Measurements from ENCODE around the gene ACAT1. TPM values are rescaled to one million over a fixed set of nuclear protein-coding genes. Genes with fewer than 3 reads are reported as not detected.

The ACAT1 gene
- total RNA-seq, result 27.2 to 33.2 TPM (median 32.2 TPM) in 3 replicates

DNA sequence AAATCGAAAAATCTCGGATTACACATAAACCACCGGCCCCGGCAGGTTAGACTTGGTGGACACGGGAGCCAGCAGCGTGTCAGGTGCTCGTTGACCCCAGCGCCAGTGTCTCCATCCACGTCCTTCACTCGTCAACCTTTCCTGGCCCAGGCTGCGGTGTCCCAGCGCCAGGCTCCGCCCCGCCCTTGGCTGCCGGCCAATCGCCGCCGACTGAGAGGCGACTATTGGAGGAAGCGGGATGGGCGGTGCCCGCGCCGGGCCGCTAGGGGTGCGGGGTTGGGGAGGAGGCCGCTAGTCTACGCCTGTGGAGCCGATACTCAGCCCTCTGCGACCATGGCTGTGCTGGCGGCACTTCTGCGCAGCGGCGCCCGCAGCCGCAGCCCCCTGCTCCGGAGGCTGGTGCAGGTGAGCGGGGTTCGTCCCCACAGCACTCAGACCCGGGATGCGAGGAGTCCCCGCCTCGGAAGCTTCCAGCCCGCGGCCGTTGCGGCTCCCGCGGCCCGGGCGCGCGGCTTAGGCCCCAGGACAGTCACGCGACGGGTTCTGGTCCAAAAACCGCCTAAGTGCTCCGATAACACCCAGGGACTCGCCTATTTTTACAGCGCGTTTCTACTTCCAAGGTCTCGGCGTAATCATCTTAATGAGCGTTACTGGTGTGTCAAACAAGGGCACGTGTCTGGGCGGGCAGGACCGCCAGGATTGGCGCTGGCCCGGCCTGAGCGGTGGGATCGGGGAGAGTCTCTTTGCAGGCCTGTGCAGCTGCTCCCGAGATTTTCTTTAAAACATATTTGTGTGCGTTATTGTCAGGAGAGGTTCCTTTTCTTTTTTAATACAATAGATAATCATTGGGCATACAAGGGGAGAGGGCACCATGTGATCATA, at the start of gene ACAT1:
ACAT1 (plus strand) TSS at position 294 of the 882 bp plus-strand sequence; CDS start at position 334, 40 bp downstream.
- peaks cover 3% of the 10 kb centered on the region for H3K9me3 Mint-ChIP-seq
- peaks cover 16% of the 10 kb centered on the region for H3K4me1 Mint-ChIP-seq
- H3K27me3 Mint-ChIP-seq (ENCODE audit: low read depth), result no peaks in the 10 kb centered on the region
- H3K4me3 Mint-ChIP-seq, result peak within 1 kb of the TSS; percentile 85
- TF ChIP-seq, protein P1, sequence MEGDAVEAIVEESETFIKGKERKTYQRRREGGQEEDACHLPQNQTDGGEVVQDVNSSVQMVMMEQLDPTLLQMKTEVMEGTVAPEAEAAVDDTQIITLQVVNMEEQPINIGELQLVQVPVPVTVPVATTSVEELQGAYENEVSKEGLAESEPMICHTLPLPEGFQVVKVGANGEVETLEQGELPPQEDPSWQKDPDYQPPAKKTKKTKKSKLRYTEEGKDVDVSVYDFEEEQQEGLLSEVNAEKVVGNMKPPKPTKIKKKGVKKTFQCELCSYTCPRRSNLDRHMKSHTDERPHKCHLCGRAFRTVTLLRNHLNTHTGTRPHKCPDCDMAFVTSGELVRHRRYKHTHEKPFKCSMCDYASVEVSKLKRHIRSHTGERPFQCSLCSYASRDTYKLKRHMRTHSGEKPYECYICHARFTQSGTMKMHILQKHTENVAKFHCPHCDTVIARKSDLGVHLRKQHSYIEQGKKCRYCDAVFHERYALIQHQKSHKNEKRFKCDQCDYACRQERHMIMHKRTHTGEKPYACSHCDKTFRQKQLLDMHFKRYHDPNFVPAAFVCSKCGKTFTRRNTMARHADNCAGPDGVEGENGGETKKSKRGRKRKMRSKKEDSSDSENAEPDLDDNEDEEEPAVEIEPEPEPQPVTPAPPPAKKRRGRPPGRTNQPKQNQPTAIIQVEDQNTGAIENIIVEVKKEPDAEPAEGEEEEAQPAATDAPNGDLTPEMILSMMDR (IDR thresholded peaks at IDR 0.05; ENCODE audit: unreplicated experiment), result peak; percentile 60
- peaks cover 6% of the 10 kb centered on the region for H3K36me3 Mint-ChIP-seq
- peak; percentile 93 to 97 for DNase-seq (ENCODE audit: low spot score in 2 of 2, unreplicated experiment in 2 of 2)
- H3K27ac Mint-ChIP-seq, result peak within 1 kb of the TSS; percentile 95

DNA sequence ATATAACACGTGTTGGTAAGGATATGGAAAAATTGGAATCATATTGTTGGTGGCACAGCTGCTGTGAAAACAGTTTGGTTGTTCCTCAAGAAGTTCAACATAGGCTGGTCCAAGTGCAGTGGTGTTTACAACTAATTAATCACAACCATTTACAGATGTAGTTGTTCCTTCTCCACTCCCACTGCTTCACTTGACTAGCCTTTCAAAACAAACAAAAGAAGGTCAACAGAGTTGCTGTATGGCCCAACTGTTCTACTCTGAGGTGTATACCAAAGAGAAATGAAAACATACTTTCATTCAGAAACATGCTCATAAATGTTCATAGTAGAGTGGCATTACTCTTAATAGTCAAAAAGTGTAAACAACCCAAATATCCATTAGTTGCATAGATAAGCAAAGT, 36.6 kb upstream of the ACAT1 start:
- TF ChIP-seq, protein P1 (IDR thresholded peaks at IDR 0.05; ENCODE audit: unreplicated experiment), result no peak
- Mint-ChIP-seq H3K27me3 (ENCODE audit: low read depth) (no peaks in the 10 kb centered on the region), H3K4me1 (no peaks in the 10 kb centered on the region), H3K27ac (peak overlapping the region; percentile 41), H3K36me3 (peaks cover 41% of the 10 kb centered on the region), H3K9me3 (no peaks in the 10 kb centered on the region), H3K4me3 (no peak overlapping the region)
- DNase-seq (ENCODE audit: low spot score in 2 of 2, unreplicated experiment in 2 of 2), result no peak

DNA sequence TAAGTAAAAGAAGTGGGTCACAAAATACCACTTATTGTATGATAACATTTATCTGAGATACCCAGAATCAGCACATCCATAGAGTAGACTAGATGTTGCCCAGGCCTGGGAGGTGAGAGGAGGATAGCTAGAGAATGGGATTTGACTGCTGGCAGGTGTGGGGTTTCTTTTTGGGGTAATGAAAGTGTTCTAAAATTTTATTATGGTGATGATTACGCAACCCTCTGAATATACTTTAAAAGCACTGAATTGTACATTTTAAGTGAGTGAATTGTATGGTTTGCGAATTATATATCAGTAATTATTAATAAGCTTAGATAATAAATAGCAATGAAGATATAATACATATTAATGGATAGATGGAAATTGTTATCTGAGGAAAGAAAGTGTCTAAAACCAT, 35.7 kb upstream of the ACAT1 start:
- H3K9me3 Mint-ChIP-seq, result no peaks in the 10 kb centered on the region
- H3K4me3 Mint-ChIP-seq, result no peak overlapping the region
- H3K27me3 Mint-ChIP-seq (ENCODE audit: low read depth), result no peaks in the 10 kb centered on the region
- no peak overlapping the region for H3K27ac Mint-ChIP-seq
- no peaks in the 10 kb centered on the region for H3K4me1 Mint-ChIP-seq
- TF ChIP-seq, protein P1 (IDR thresholded peaks at IDR 0.05; ENCODE audit: unreplicated experiment), result no peak
- DNase-seq (ENCODE audit: low spot score in 2 of 2, unreplicated experiment in 2 of 2), result no peak
- peaks cover 33% of the 10 kb centered on the region for H3K36me3 Mint-ChIP-seq

DNA sequence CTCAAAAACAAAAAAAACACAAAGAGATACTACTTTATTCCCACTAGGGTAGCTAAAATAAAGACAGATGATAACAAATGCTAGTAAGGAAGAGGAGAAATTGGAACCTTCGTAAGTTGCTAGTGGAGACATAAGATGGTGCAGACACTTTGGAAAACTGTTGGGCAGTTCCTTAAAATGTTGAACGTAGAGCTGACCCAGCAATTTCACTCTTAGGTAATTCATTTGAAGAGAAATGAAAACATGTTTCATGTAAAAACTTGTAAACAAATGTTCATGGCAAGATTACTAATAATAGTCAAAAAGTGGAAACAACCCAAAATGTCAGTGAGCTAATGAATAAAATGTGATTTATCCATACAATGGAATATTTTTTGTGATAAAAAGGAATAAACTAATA, 29.2 kb upstream of the ACAT1 start:
- no peaks in the 10 kb centered on the region for H3K4me1 Mint-ChIP-seq
- H3K27me3 Mint-ChIP-seq (ENCODE audit: low read depth), result no peaks in the 10 kb centered on the region

DNA sequence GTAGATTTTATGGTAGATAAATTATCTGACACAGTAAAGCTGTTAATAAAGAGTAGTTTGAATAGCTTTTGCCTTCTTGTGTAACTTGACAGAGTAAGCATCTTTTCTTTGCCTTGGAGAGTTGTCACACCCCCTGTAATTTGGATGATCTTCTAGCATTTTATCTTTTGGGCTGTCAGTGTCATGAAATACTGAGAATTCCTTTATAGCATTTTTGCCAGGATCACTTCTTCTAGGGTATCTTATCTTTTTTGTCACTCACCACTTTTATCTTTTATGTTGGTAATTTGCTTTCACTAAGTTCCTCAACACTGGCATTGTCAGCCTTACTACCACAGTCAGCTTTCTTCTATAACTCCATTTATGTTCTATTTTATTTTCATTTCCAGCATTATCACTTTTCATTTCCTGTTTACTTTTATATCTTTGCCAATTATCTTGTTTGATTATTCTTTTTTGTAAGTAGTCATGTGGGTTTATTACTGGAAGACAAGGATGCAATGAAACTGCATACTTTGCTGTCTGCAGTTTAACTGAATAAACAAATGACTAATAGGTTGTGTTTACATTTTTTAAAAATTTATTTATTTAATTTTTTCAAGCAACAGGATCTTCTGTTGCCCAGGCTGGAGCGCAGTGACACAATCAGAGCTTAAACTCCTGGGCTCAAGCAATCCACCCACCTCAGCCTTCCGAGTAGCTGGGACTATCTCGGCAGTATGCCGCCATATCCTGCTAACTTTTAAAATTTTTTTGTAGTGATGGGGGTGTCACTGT, 28.1 kb upstream of the ACAT1 start:
- no peaks in the 10 kb centered on the region for H3K9me3 Mint-ChIP-seq
- H3K4me1 Mint-ChIP-seq, result no peaks in the 10 kb centered on the region
- peaks cover 25% of the 10 kb centered on the region for H3K36me3 Mint-ChIP-seq
- H3K27ac Mint-ChIP-seq, result no peak overlapping the region
- H3K27me3 Mint-ChIP-seq (ENCODE audit: low read depth), result no peaks in the 10 kb centered on the region
- no peak for DNase-seq (ENCODE audit: low spot score in 2 of 2, unreplicated experiment in 2 of 2)
- no peak overlapping the region for H3K4me3 Mint-ChIP-seq
- TF ChIP-seq, protein P1 (IDR thresholded peaks at IDR 0.05; ENCODE audit: unreplicated experiment), result no peak

More for the DNA sequence above, 29.2 kb upstream of the ACAT1 start:
- peaks cover 21% of the 10 kb centered on the region for H3K36me3 Mint-ChIP-seq
- TF ChIP-seq, protein P1 (IDR thresholded peaks at IDR 0.05; ENCODE audit: unreplicated experiment), result no peak
- DNase-seq (ENCODE audit: low spot score in 2 of 2, unreplicated experiment in 2 of 2), result no peak
- no peak overlapping the region for H3K4me3 Mint-ChIP-seq
- H3K9me3 Mint-ChIP-seq, result no peaks in the 10 kb centered on the region
- H3K27ac Mint-ChIP-seq, result no peak overlapping the region

All from mesothelial cell of epicardium (in vitro differentiated cells).